ENCODE data around the gene SIGLEC14.
A peak's percentile ranks its signal among the peaks of the same experiment; 100 is the strongest.

SIGLEC14 gene

GRCh38 chr19:51607920-51608562, 38.6 kb downstream of the SIGLEC14 start:
- Histone ChIP-seq H4K8ac (ENCODE audit: low read length) (no peak overlapping the region), H3K79me1 (replicated peaks; ENCODE audit: low read length, poor library complexity, severe bottlenecking) (no peaks in the 10 kb centered on the region), H3K27ac (ENCODE audit: low read length, poor library complexity, severe bottlenecking) (no peak overlapping the region), H4K91ac (ENCODE audit: low read length) (no peak overlapping the region), H2BK12ac (ENCODE audit: low read length in 2 of 2) (no peak overlapping the region), H2BK120ac (ENCODE audit: low read depth, low read length) (no peak overlapping the region), H3K9me3 (ENCODE audit: control insufficient read depth, low read length) (no peaks in the 10 kb centered on the region), H3K36me3 (ENCODE audit: control insufficient read depth in 1 of 2, insufficient read depth in 2 of 2, low read depth in 1 of 2, low read length in 2 of 2) (no peaks in the 10 kb centered on the region), H2BK5ac (ENCODE audit: low read depth, low read length, poor library complexity, severe bottlenecking) (no peak overlapping the region), H2AFZ (ENCODE audit: low read depth, low read length) (no peak overlapping the region), H3K23ac (ENCODE audit: low read length in 2 of 2) (no peak overlapping the region), H3K4ac (ENCODE audit: low read depth in 1 of 2, low read length in 2 of 2) (no peak overlapping the region), H3K27me3 (ENCODE audit: control insufficient read depth in 1 of 2, insufficient read depth in 1 of 2, low read length in 2 of 2) (no peaks in the 10 kb centered on the region), H3K18ac (ENCODE audit: low read depth in 1 of 2, low read length in 2 of 2) (no peak overlapping the region), H2BK15ac (ENCODE audit: low read depth, poor library complexity, severe bottlenecking) (no peak overlapping the region), H2AK5ac (ENCODE audit: low read length, severe bottlenecking) (no peak overlapping the region), H3K14ac (ENCODE audit: low read length in 2 of 2) (no peak overlapping the region), H3K9ac (ENCODE audit: low read length) (no peak overlapping the region), H3K4me2 (ENCODE audit: low read length, poor library complexity, severe bottlenecking) (no peak overlapping the region), H3K4me1 (ENCODE audit: control insufficient read depth, insufficient read depth, low read depth, low read length) (no peaks in the 10 kb centered on the region), H3K4me3 (ENCODE audit: insufficient read depth in 1 of 2, low read depth in 1 of 2, low read length in 2 of 2) (no peak overlapping the region)
- WGBS: 32% methylated on average over 13 of the region's 13 CpGs
- DNase-seq: peak; percentile 56

GRCh38 chr19:51607077-51607476, 39.5 kb downstream of the SIGLEC14 start:
- Histone ChIP-seq H4K8ac (ENCODE audit: low read length) (no peak overlapping the region), H2BK12ac (ENCODE audit: low read length in 2 of 2) (no peak overlapping the region), H3K9me3 (ENCODE audit: control insufficient read depth, low read length) (no peaks in the 10 kb centered on the region), H3K4me3 (ENCODE audit: insufficient read depth in 1 of 2, low read depth in 1 of 2, low read length in 2 of 2) (no peak overlapping the region), H2BK120ac (ENCODE audit: low read depth, low read length) (no peak overlapping the region), H3K27me3 (ENCODE audit: control insufficient read depth in 1 of 2, insufficient read depth in 1 of 2, low read length in 2 of 2) (peaks cover 0 to 6% of the 10 kb centered on the region in 2 experiments), H3K79me1 (replicated peaks; ENCODE audit: low read length, poor library complexity, severe bottlenecking) (no peaks in the 10 kb centered on the region), H3K23ac (ENCODE audit: low read length in 2 of 2) (no peak overlapping the region), H4K91ac (ENCODE audit: low read length) (no peak overlapping the region), H3K9ac (ENCODE audit: low read length) (no peak overlapping the region), H2AFZ (ENCODE audit: low read depth, low read length) (no peak overlapping the region), H3K36me3 (ENCODE audit: control insufficient read depth in 1 of 2, insufficient read depth in 2 of 2, low read depth in 1 of 2, low read length in 2 of 2) (peaks cover 0 to 3% of the 10 kb centered on the region in 2 experiments), H3K14ac (ENCODE audit: low read length in 2 of 2) (no peak overlapping the region), H3K4ac (ENCODE audit: low read depth in 1 of 2, low read length in 2 of 2) (no peak overlapping the region), H3K27ac (ENCODE audit: low read length, poor library complexity, severe bottlenecking) (no peak overlapping the region), H3K4me1 (ENCODE audit: control insufficient read depth, insufficient read depth, low read depth, low read length) (no peaks in the 10 kb centered on the region), H2BK15ac (ENCODE audit: low read depth, poor library complexity, severe bottlenecking) (no peak overlapping the region), H3K4me2 (ENCODE audit: low read length, poor library complexity, severe bottlenecking) (no peak overlapping the region), H2AK5ac (ENCODE audit: low read length, severe bottlenecking) (no peak overlapping the region), H3K18ac (ENCODE audit: low read depth in 1 of 2, low read length in 2 of 2) (no peak overlapping the region), H2BK5ac (ENCODE audit: low read depth, low read length, poor library complexity, severe bottlenecking) (no peak overlapping the region)
- WGBS: 20% methylated on average over 3 of the region's 6 CpGs
- no peak for DNase-seq

- H3K18ac ChIP-seq (ENCODE audit: low read depth in 1 of 2, low read length in 2 of 2): no peak overlapping the region
- H3K4ac ChIP-seq (ENCODE audit: low read depth in 1 of 2, low read length in 2 of 2): no peak overlapping the region
- no peak overlapping the region for H3K23ac ChIP-seq (ENCODE audit: low read length in 2 of 2)
- H4K8ac ChIP-seq (ENCODE audit: low read length): no peak overlapping the region
- no peak overlapping the region for H3K4me3 ChIP-seq (ENCODE audit: insufficient read depth in 1 of 2, low read depth in 1 of 2, low read length in 2 of 2)
- no peak overlapping the region for H3K4me2 ChIP-seq (ENCODE audit: low read length, poor library complexity, severe bottlenecking)
- peaks cover under 1% of the 10 kb centered on the region for H3K79me1 ChIP-seq (replicated peaks; ENCODE audit: low read length, poor library complexity, severe bottlenecking)
- H3K9ac ChIP-seq (ENCODE audit: low read length): no peak overlapping the region
- no peak overlapping the region for H3K14ac ChIP-seq (ENCODE audit: low read length in 2 of 2)
- H2BK12ac ChIP-seq (ENCODE audit: low read length in 2 of 2): no peak overlapping the region
- H3K4me1 ChIP-seq (ENCODE audit: control insufficient read depth, insufficient read depth, low read depth, low read length): no peaks in the 10 kb centered on the region
- H2AK5ac ChIP-seq (ENCODE audit: low read length, severe bottlenecking): no peak overlapping the region
- H2BK5ac ChIP-seq (ENCODE audit: low read depth, low read length, poor library complexity, severe bottlenecking): no peak overlapping the region
- H2BK15ac ChIP-seq (ENCODE audit: low read depth, poor library complexity, severe bottlenecking): no peak overlapping the region
- peaks cover 0 to 18% of the 10 kb centered on the region in 2 experiments for H3K36me3 ChIP-seq (ENCODE audit: control insufficient read depth in 1 of 2, insufficient read depth in 2 of 2, low read depth in 1 of 2, low read length in 2 of 2)
- no peak overlapping the region for H2AFZ ChIP-seq (ENCODE audit: low read depth, low read length)
- WGBS: 89% methylated on average over 19 of the region's 20 CpGs
- peaks cover 0 to 22% of the 10 kb centered on the region in 2 experiments for H3K27me3 ChIP-seq (ENCODE audit: control insufficient read depth in 1 of 2, insufficient read depth in 1 of 2, low read length in 2 of 2)
- no peak overlapping the region for H3K27ac ChIP-seq (ENCODE audit: low read length, poor library complexity, severe bottlenecking)
- no peak overlapping the region for H2BK120ac ChIP-seq (ENCODE audit: low read depth, low read length)
- DNase-seq: no peak
- H4K91ac ChIP-seq (ENCODE audit: low read length): no peak overlapping the region
- no peaks in the 10 kb centered on the region for H3K9me3 ChIP-seq (ENCODE audit: control insufficient read depth, low read length)
Observed at GRCh38 chr19:51602189-51602854, 44.3 kb downstream of the SIGLEC14 start.

- no peaks in the 10 kb centered on the region for H3K9me3 ChIP-seq (ENCODE audit: control insufficient read depth, low read length)
- no peak overlapping the region for H3K4ac ChIP-seq (ENCODE audit: low read depth in 1 of 2, low read length in 2 of 2)
- H2AK5ac ChIP-seq (ENCODE audit: low read length, severe bottlenecking): no peak overlapping the region
- WGBS: 94% methylated on average over 58 of the region's 59 CpGs
- H3K4me1 ChIP-seq (ENCODE audit: control insufficient read depth, insufficient read depth, low read depth, low read length): no peaks in the 10 kb centered on the region
- H2AFZ ChIP-seq (ENCODE audit: low read depth, low read length): no peak overlapping the region
- H2BK120ac ChIP-seq (ENCODE audit: low read depth, low read length): no peak overlapping the region
- no peak overlapping the region for H3K14ac ChIP-seq (ENCODE audit: low read length in 2 of 2)
- H3K18ac ChIP-seq (ENCODE audit: low read depth in 1 of 2, low read length in 2 of 2): no peak overlapping the region
- H2BK15ac ChIP-seq (ENCODE audit: low read depth, poor library complexity, severe bottlenecking): no peak overlapping the region
- no peak overlapping the region for H3K27ac ChIP-seq (ENCODE audit: low read length, poor library complexity, severe bottlenecking)
- no peak overlapping the region for H3K9ac ChIP-seq (ENCODE audit: low read length)
- H4K91ac ChIP-seq (ENCODE audit: low read length): no peak overlapping the region
- peaks cover 0 to 18% of the 10 kb centered on the region in 2 experiments for H3K36me3 ChIP-seq (ENCODE audit: control insufficient read depth in 1 of 2, insufficient read depth in 2 of 2, low read depth in 1 of 2, low read length in 2 of 2)
- H2BK12ac ChIP-seq (ENCODE audit: low read length in 2 of 2): no peak overlapping the region
- no peak overlapping the region for H2BK5ac ChIP-seq (ENCODE audit: low read depth, low read length, poor library complexity, severe bottlenecking)
- H3K4me3 ChIP-seq (ENCODE audit: insufficient read depth in 1 of 2, low read depth in 1 of 2, low read length in 2 of 2): no peak overlapping the region
- peaks cover 0 to 22% of the 10 kb centered on the region in 2 experiments for H3K27me3 ChIP-seq (ENCODE audit: control insufficient read depth in 1 of 2, insufficient read depth in 1 of 2, low read length in 2 of 2)
- no peak overlapping the region for H4K8ac ChIP-seq (ENCODE audit: low read length)
- H3K23ac ChIP-seq (ENCODE audit: low read length in 2 of 2): no peak overlapping the region
- H3K79me1 ChIP-seq (replicated peaks; ENCODE audit: low read length, poor library complexity, severe bottlenecking): peaks cover 2% of the 10 kb centered on the region
- no peak overlapping the region for H3K4me2 ChIP-seq (ENCODE audit: low read length, poor library complexity, severe bottlenecking)
- DNase-seq: no peak
Observed at GRCh38 chr19:51600940-51601580, 45.6 kb downstream of the SIGLEC14 start.
